VCaP (cell line): Measurements from ENCODE around the gene G2E3.
"Not testable (repeated sequence)": the region's sequence is repeated elsewhere in the genome, so short reads cannot be mapped to it uniquely, and the experiment has no call there.

ENCODE experiments used
- H3K27ac ChIP-seq: fragments of 450-650 bp; 2 replicates; pipeline ENCODE4 v1.5.1; 2017
- TF ChIP-seq, protein P1 (sequence below): fragments of 450-650 bp; conservative IDR thresholded peaks from 2 replicates; pipeline ENCODE4 v1.5.1; 2017; ENCODE audit warnings: mild to moderate bottlenecking, moderate library complexity

G2E3 gene

DNA sequence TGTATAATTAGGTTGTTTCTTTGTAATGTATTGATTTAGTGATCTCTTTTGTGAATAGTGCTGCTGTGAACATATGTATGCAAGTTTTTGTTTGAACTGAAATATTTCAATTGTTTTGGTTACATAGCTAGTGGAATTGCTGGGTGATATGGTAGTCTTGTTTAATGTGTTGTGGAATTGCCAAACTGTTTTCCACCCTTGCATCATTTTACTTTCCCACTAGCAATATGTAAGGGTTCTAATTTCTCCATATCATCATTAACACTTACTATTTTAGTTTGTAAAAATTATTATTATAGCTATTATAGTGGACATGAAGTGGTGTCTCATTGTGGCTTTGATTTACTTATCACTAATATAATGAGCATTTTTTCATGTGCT lies 5.9 kb downstream of the G2E3 start:
- no peak overlapping the region for H3K27ac ChIP-seq
- TF ChIP-seq, protein P1, sequence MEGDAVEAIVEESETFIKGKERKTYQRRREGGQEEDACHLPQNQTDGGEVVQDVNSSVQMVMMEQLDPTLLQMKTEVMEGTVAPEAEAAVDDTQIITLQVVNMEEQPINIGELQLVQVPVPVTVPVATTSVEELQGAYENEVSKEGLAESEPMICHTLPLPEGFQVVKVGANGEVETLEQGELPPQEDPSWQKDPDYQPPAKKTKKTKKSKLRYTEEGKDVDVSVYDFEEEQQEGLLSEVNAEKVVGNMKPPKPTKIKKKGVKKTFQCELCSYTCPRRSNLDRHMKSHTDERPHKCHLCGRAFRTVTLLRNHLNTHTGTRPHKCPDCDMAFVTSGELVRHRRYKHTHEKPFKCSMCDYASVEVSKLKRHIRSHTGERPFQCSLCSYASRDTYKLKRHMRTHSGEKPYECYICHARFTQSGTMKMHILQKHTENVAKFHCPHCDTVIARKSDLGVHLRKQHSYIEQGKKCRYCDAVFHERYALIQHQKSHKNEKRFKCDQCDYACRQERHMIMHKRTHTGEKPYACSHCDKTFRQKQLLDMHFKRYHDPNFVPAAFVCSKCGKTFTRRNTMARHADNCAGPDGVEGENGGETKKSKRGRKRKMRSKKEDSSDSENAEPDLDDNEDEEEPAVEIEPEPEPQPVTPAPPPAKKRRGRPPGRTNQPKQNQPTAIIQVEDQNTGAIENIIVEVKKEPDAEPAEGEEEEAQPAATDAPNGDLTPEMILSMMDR = no peak

DNA sequence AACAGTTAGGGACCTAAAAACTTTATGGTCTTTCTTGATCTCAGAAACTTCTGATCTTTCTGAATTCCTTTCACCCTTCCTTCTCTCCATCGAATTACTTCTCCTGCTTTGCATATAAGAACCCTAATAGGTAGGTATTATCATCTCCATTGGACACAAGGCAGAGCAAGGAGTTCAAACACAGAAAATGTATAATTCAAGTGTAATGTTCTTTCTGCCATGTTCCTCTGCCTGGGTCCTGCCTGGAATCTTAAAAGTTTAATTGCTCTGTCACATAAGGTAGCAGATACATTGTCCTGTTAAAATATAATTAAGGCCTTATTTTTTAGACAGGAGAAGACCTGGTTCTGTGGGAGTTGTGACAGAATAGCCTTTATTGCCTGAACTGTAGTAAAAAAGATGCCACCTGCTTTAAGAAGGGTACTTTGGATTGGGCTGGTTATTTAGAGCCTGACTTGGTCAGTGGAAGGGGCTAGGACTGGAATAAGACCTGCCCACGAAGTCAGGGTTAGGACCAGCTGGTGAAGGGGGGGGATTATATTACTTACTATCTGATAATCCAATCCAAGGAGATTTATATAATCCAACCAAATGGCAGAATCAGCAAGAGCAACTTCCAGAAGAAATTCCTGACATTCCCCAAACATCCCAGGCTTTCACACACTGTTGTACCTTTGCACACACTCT lies 10.4 kb downstream of the G2E3 start:
- H3K27ac ChIP-seq = no peak overlapping the region
- TF ChIP-seq, protein P1 = no peak

DNA sequence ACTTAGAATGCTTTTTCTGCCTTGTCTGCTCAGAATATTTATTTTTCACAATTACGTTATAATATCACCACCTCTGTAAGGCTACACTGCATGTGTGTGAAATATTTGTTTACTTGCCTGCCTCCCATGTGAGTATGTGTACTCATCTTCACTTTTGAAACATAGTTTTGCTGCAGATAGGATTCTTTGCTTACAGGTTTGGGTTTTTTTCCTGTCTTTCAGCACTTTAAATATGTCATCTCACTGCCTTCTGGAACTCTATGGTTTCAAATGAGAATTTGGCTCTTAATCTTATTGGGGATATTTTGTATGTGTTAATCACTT lies 10.9 kb downstream of the G2E3 start:
- TF ChIP-seq, protein P1 = no peak
- H3K27ac ChIP-seq = no peak overlapping the region

DNA sequence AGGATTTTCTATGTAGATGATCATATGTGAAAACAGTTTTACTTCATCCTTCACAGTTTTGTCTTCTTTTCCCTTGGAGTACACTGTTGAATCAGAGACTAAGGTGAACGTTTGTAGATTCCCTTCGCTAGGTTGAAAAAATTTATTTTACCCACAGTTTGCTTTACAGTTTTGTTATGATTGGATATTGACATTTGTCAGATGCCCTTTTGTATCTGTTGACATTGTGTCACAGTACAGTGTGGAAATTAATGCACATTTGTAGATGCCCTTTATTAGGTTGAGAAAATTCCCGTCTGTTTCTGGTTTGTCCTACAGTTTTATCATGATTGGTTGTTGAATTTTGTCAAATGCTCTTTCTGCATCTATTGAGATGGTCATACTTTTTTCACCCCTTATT lies 13.3 kb downstream of the G2E3 start:
- no peak overlapping the region for H3K27ac ChIP-seq
- TF ChIP-seq, protein P1 = no peak

DNA sequence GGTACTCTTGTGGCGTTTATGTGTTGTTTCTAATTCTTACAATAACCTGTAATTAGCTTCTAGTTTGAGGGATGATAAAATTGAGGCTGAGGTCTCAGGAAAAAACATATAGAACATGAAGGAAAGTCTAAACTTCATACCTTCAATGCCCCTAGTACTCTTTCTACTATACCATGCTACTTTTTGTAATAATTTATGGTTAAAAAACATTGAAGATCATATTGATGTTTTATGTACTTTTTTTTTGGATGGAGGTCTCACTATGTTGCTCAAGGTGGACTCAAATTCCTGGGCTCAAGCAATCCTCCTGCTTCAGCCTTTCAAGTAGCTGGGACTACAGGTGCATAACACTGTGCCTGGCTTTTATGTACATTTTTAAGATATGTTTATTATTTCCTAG lies 13.8 kb downstream of the G2E3 start:
- TF ChIP-seq, protein P1 = no peak
- no peak overlapping the region for H3K27ac ChIP-seq

DNA sequence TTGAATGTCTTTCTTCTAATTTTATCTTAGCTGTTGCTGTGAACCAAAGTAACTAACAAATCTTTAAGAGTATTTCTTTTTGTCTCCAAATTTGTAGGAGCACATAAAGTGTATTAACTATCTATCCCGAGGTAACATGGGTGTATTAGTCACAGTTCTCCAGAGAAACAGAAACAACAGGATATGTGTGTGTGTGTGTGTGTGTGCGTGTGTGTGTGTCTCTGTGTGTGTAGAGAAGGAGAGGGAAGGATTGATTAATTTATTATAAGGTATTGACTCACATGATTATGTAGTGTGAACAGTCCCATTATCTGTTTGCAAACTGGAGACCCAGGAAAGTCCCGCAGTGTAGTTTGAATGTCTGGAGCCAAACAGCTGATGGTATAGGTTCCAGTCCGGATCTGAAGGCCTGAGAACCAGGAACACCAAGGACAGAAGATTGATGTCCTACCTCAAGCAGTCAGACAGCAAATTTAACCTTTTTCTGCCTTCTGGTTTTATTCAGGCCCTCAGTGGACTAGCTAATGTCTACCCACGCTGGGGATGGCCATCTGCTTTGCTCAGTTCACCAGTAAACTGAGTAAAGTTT lies 14.4 kb downstream of the G2E3 start:
- no peak overlapping the region for H3K27ac ChIP-seq
- TF ChIP-seq, protein P1 = no peak

DNA sequence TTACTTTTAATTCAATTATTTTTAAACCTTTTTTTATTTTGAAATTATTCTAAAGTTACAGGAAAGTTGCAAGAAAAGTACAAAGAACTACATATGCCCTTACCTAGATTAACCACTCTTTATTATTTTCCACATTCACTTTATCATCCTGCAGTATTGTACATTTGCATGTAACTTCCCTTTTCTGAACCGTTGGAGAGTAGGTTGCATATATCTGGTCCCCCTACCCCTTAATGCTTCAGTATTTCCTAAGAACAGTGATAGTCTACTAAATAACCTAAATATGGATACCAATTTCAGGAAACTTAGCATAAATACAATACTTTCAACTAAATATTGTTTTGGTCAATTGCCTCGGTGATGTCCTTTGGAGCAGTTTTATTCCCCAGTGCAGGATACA lies 15.0 kb downstream of the G2E3 start:
- no peak overlapping the region for H3K27ac ChIP-seq
- TF ChIP-seq, protein P1 = no peak

DNA sequence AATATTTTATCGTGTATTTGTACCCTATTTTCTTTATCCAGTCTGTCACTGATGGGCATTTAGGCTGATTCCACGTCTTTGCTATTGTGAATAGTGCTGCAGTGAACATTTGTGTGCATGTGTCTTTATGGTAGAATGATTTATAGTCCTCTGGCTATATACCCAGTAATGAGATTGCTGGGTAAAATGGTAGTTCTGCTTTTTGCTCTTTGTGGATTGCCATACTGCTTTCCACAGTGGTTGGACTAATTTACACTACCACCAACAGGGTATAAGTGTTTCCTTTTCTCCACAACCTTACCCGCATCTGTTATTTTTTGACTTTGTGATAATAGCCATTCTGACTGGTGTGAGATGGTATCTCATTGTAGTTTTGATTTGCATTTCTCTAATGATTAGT lies 15.8 kb downstream of the G2E3 start:
- H3K27ac ChIP-seq = not testable (repeated sequence)

DNA sequence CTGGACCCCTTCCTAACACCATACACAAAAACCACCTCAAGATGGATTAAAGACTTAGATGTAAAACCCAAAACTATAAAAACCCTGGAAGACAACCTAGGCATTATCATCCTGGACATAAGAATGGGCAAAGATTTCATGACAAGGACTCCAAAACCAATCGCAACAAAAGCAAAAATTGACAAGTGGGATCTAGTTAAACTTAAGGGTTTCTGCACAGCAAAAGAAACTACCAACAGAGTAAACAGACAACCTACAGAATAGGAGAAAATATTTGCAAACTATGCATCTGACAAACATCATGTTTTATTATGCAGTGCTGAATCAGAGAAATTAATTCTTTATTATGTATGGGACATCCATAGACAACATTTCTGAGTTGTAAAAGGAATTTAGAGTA lies 17.4 kb downstream of the G2E3 start:
- H3K27ac ChIP-seq = not testable (repeated sequence)
